NCI-H1092 treated with DMSO at 0.1 percent for 48 hours (cell line): Measurements from ENCODE around the gene KRR1.
"Not testable (repeated sequence)": the region's sequence is repeated elsewhere in the genome, so short reads cannot be mapped to it uniquely, and the experiment has no call there.

Experiments used
- DNase-seq: peaks from one replicate; lab custom pipeline; 2025; lab: John Stamatoyannopoulos, UW

The KRR1 gene

GRCh38 chr12:75476071-75476470, 35.3 kb downstream of the KRR1 start:
- no peak for DNase-seq

- no peak for DNase-seq
Observed at GRCh38 chr12:75474116-75474515, 37.3 kb downstream of the KRR1 start.

GRCh38 chr12:75471902-75472890, 39.2 kb downstream of the KRR1 start:
- DNase-seq: no peak

- no peak for DNase-seq
Observed at GRCh38 chr12:75460204-75460603, 51.2 kb downstream of the KRR1 start.

- DNase-seq: no peak
Observed at GRCh38 chr12:75459755-75460154, 51.7 kb downstream of the KRR1 start.

- DNase-seq: not testable (repeated sequence)
Observed at GRCh38 chr12:75457866-75458265, 53.5 kb downstream of the KRR1 start.

GRCh38 chr12:75457191-75457590, 54.2 kb downstream of the KRR1 start:
- no peak for DNase-seq

GRCh38 chr12:75455839-75456238, 55.6 kb downstream of the KRR1 start:
- no peak for DNase-seq

- no peak for DNase-seq
Observed at GRCh38 chr12:75452675-75453330, 58.6 kb downstream of the KRR1 start.

GRCh38 chr12:75447691-75448393, 63.6 kb downstream of the KRR1 start:
- no peak for DNase-seq

GRCh38 chr12:75446857-75447256, 64.6 kb downstream of the KRR1 start:
- DNase-seq: no peak

- not testable (repeated sequence) for DNase-seq
Observed at GRCh38 chr12:75445137-75445507, 66.3 kb downstream of the KRR1 start.

GRCh38 chr12:75444429-75445136, 66.8 kb downstream of the KRR1 start:
- no peak for DNase-seq

- no peak for DNase-seq
Observed at GRCh38 chr12:75443709-75444108, 67.7 kb downstream of the KRR1 start.

GRCh38 chr12:75442454-75442853, 69.0 kb downstream of the KRR1 start:
- DNase-seq: not testable (repeated sequence)

- not testable (repeated sequence) for DNase-seq
Observed at GRCh38 chr12:75441687-75442449, 69.5 kb downstream of the KRR1 start.
